ENCODE measurements around the gene HECW1. TPM values are rescaled to one million over a fixed set of nuclear protein-coding genes. Genes with fewer than 3 reads are reported as not detected.
A peak's percentile ranks its signal among the peaks of the same experiment; 100 is the strongest.
"Not testable (repeated sequence)": the region's sequence is repeated elsewhere in the genome, so short reads cannot be mapped to it uniquely, and the experiment has no call there.

Gene HECW1
- polyA plus RNA-seq, 1 donor from 2014 or later: not detected

GRCh38 chr7:43552122-43552521, 439.7 kb downstream of the HECW1 start:
- Mint-ChIP-seq H3K9me3 (no peaks in the 10 kb centered on the region), H3K4me1 (peaks cover 0 to 2% (median 0%) of the 10 kb centered on the region in 3 donors), H3K27ac (no peak overlapping the region)

GRCh38 chr7:43553999-43554398, 441.6 kb downstream of the HECW1 start:
- no peak overlapping the region for H3K4me3 Mint-ChIP-seq
- H3K27me3 Mint-ChIP-seq: peaks cover 21% of the 10 kb centered on the region
- no peaks in the 10 kb centered on the region for H3K9me3 Mint-ChIP-seq
- H3K36me3 Mint-ChIP-seq: peaks cover 5% of the 10 kb centered on the region
- peaks cover 0 to 2% (median 0%) of the 10 kb centered on the region in 3 donors for H3K4me1 Mint-ChIP-seq
- no peak overlapping the region for H3K27ac Mint-ChIP-seq

More at GRCh38 chr7:43552122-43552521, 439.7 kb downstream of the HECW1 start:
- Mint-ChIP-seq H3K27me3 (peaks cover 16% of the 10 kb centered on the region), H3K36me3 (peaks cover 3% of the 10 kb centered on the region), H3K4me3 (no peak overlapping the region)

- Mint-ChIP-seq H3K36me3 (peaks cover 6% of the 10 kb centered on the region), H3K27me3 (peaks cover 21% of the 10 kb centered on the region), H3K4me1 (peaks cover 0 to 2% (median 0%) of the 10 kb centered on the region in 3 donors), H3K9me3 (no peaks in the 10 kb centered on the region), H3K4me3 (no peak overlapping the region), H3K27ac (peak overlapping the region in 1 of 3 donors; percentile 3)
These were observed 442.0 kb downstream of the HECW1 start for GRCh38 chr7:43554423-43554822.

GRCh38 chr7:43557831-43558495, 445.5 kb downstream of the HECW1 start:
- H3K27me3 Mint-ChIP-seq: peaks cover 16% of the 10 kb centered on the region
- no peak overlapping the region for H3K27ac Mint-ChIP-seq
- peaks cover 0 to 2% (median 0%) of the 10 kb centered on the region in 3 donors for H3K4me1 Mint-ChIP-seq

GRCh38 chr7:43559171-43559945, 446.9 kb downstream of the HECW1 start:
- no peaks in the 10 kb centered on the region for H3K4me1 Mint-ChIP-seq
- H3K9me3 Mint-ChIP-seq: no peaks in the 10 kb centered on the region
- H3K36me3 Mint-ChIP-seq: peaks cover 6% of the 10 kb centered on the region
- no peak overlapping the region for H3K4me3 Mint-ChIP-seq
- H3K27me3 Mint-ChIP-seq: peaks cover 14% of the 10 kb centered on the region
- no peak overlapping the region for H3K27ac Mint-ChIP-seq

More at GRCh38 chr7:43557831-43558495, 445.5 kb downstream of the HECW1 start:
- Mint-ChIP-seq H3K9me3 (no peaks in the 10 kb centered on the region), H3K4me3 (no peak overlapping the region), H3K36me3 (peaks cover 6% of the 10 kb centered on the region)

- Mint-ChIP-seq H3K9me3 (no peaks in the 10 kb centered on the region), H3K27ac (no peak overlapping the region), H3K4me3 (no peak overlapping the region), H3K27me3 (peaks cover 11% of the 10 kb centered on the region), H3K36me3 (peaks cover 6% of the 10 kb centered on the region), H3K4me1 (no peaks in the 10 kb centered on the region)
These were observed 447.5 kb downstream of the HECW1 start for GRCh38 chr7:43559946-43560335.

GRCh38 chr7:43560742-43561330, 448.4 kb downstream of the HECW1 start:
- Mint-ChIP-seq H3K4me3 (no peak overlapping the region), H3K36me3 (peaks cover 5% of the 10 kb centered on the region), H3K9me3 (no peaks in the 10 kb centered on the region), H3K27ac (no peak overlapping the region), H3K27me3 (peaks cover 12% of the 10 kb centered on the region), H3K4me1 (no peaks in the 10 kb centered on the region)

- Mint-ChIP-seq H3K4me1 (no peaks in the 10 kb centered on the region), H3K27me3 (peaks cover 12% of the 10 kb centered on the region), H3K9me3 (no peaks in the 10 kb centered on the region), H3K36me3 (peaks cover 2% of the 10 kb centered on the region), H3K4me3 (no peak overlapping the region), H3K27ac (no peak overlapping the region)
These were observed 449.9 kb downstream of the HECW1 start for GRCh38 chr7:43562383-43562782.

GRCh38 chr7:43565786-43566185, 453.3 kb downstream of the HECW1 start:
- no peaks in the 10 kb centered on the region for H3K9me3 Mint-ChIP-seq
- H3K4me1 Mint-ChIP-seq: peaks cover 0 to 5% (median 2%) of the 10 kb centered on the region in 3 donors
- no peak overlapping the region for H3K4me3 Mint-ChIP-seq
- no peak overlapping the region for H3K27ac Mint-ChIP-seq
- H3K36me3 Mint-ChIP-seq: no peaks in the 10 kb centered on the region
- peaks cover 11% of the 10 kb centered on the region for H3K27me3 Mint-ChIP-seq

- Mint-ChIP-seq H3K27me3 (peaks cover 5% of the 10 kb centered on the region), H3K27ac (no peak overlapping the region), H3K9me3 (no peaks in the 10 kb centered on the region), H3K4me1 (peaks cover 0 to 5% (median 4%) of the 10 kb centered on the region in 3 donors), H3K4me3 (no peak overlapping the region), H3K36me3 (no peaks in the 10 kb centered on the region)
These were observed 456.1 kb downstream of the HECW1 start for GRCh38 chr7:43568529-43568928.

- Mint-ChIP-seq H3K27ac (no peak overlapping the region), H3K4me3 (no peak overlapping the region), H3K27me3 (peaks cover 5% of the 10 kb centered on the region), H3K9me3 (no peaks in the 10 kb centered on the region), H3K36me3 (no peaks in the 10 kb centered on the region), H3K4me1 (peaks cover 0 to 5% (median 4%) of the 10 kb centered on the region in 3 donors)
These were observed 457.0 kb downstream of the HECW1 start for GRCh38 chr7:43569424-43569823.

- no peak overlapping the region for H3K27ac Mint-ChIP-seq
- H3K9me3 Mint-ChIP-seq: no peaks in the 10 kb centered on the region
- H3K36me3 Mint-ChIP-seq: no peaks in the 10 kb centered on the region
- H3K4me3 Mint-ChIP-seq: no peak overlapping the region
- H3K27me3 Mint-ChIP-seq: peaks cover 4% of the 10 kb centered on the region
- peaks cover 0 to 5% (median 4%) of the 10 kb centered on the region in 3 donors for H3K4me1 Mint-ChIP-seq
These were observed 458.4 kb downstream of the HECW1 start for GRCh38 chr7:43570688-43571365.

- H3K36me3 Mint-ChIP-seq: no peaks in the 10 kb centered on the region
- H3K4me1 Mint-ChIP-seq: peaks cover 0 to 5% (median 4%) of the 10 kb centered on the region in 3 donors
- no peak overlapping the region for H3K4me3 Mint-ChIP-seq
- peaks cover 4% of the 10 kb centered on the region for H3K27me3 Mint-ChIP-seq
- no peaks in the 10 kb centered on the region for H3K9me3 Mint-ChIP-seq
- no peak overlapping the region for H3K27ac Mint-ChIP-seq
These were observed 460.1 kb downstream of the HECW1 start for GRCh38 chr7:43572516-43573049.

GRCh38 chr7:43573832-43574231, 461.4 kb downstream of the HECW1 start:
- not testable (repeated sequence) for H3K27ac Mint-ChIP-seq, H3K27me3 Mint-ChIP-seq, H3K36me3 Mint-ChIP-seq, H3K4me3 Mint-ChIP-seq, H3K9me3 Mint-ChIP-seq, H3K4me1 Mint-ChIP-seq

- H3K4me3 Mint-ChIP-seq: no peak overlapping the region
- H3K9me3 Mint-ChIP-seq: no peaks in the 10 kb centered on the region
- H3K4me1 Mint-ChIP-seq: peaks cover 0 to 2% (median 1%) of the 10 kb centered on the region in 3 donors
These were observed 463.1 kb downstream of the HECW1 start for GRCh38 chr7:43575506-43575905.

More at GRCh38 chr7:43575506-43575905, 463.1 kb downstream of the HECW1 start:
- H3K36me3 Mint-ChIP-seq: no peaks in the 10 kb centered on the region
- H3K27me3 Mint-ChIP-seq: no peaks in the 10 kb centered on the region
- no peak overlapping the region for H3K27ac Mint-ChIP-seq
